Endothelial cell of umbilical vein (primary cell): ENCODE results near the gene ZNF302. TPM values are rescaled to one million over a fixed set of nuclear protein-coding genes. Genes with fewer than 3 reads are reported as not detected.
"Not testable (repeated sequence)": the region's sequence is repeated elsewhere in the genome, so short reads cannot be mapped to it uniquely, and the experiment has no call there.

Source experiments
- BruUV-seq: library from RNA; stranded (reverse); fragments of 400-500 nt; replicated peaks from 2 replicates; lab custom pipeline; 2021; lab: Mats Ljungman, UMichigan
- CTCF ChIA-PET: fragments of 300-600, 350-600 bp; sonication (Branson Sonifier 250); formaldehyde crosslinking; loops from one replicate; lab custom pipeline; 2021; ENCODE audit warnings: antibody characterized with exemption, inconsistent platforms; lab: Charles Lee
- POLR2A ChIA-PET: fragments of 300-600, 350-600 bp; sonication (Branson Sonifier 250); formaldehyde crosslinking; loops from one replicate; lab custom pipeline; 2021; ENCODE audit warnings: antibody characterized with exemption, inconsistent platforms; lab: Charles Lee
- DNase-seq: peaks from one replicate; pipeline ENCODE4 v3.0.0-alpha.2; 2011; ENCODE audit warnings: low read depth, low spot score
- FAIRE-seq: peaks from 2 replicates; lab custom pipeline; 2011; peaks lifted over from hg19 to GRCh38; lab: Jason Lieb, UNC
- H2AFZ ChIP-seq: 2 replicates; pipeline ENCODE4 v1.6.0; 2012; ENCODE audit warnings: low read depth, low read length, control low read depth, inconsistent platforms
- H3K27ac ChIP-seq: 2 replicates; pipeline ENCODE4 v1.5.1; 2011; ENCODE audit warnings: low read depth, mild to moderate bottlenecking, control low read depth, low read length, moderate library complexity; ENCODE audit not compliant: insufficient read depth
- H3K27me3 ChIP-seq, 2 experiments: 2 replicates each; pipeline versions ENCODE4 v1.6.0 to v1.6.1; 2011; ENCODE audit warnings: low read length in 2 of 2, mixed read lengths in 1 of 2; ENCODE audit not compliant: control insufficient read depth in 2 of 2, insufficient read depth in 2 of 2
- H3K36me3 ChIP-seq, 2 experiments: 2 replicates in 1 of 2; 3 replicates in 1 of 2; pipeline ENCODE4 v1.5.1; 2011; ENCODE audit warnings: low read length in 2 of 2, mild to moderate bottlenecking in 1 of 2, moderate library complexity in 1 of 2; ENCODE audit not compliant: control insufficient read depth in 2 of 2, insufficient read depth in 2 of 2; ENCODE audit errors: extremely low read depth in 1 of 2
- H3K4me1 ChIP-seq: 3 replicates; pipeline ENCODE4 v1.5.1; 2011; ENCODE audit warnings: mild to moderate bottlenecking, low read length; ENCODE audit not compliant: control insufficient read depth, insufficient read depth; ENCODE audit errors: extremely low read depth
- H3K4me2 ChIP-seq: 2 replicates; pipeline ENCODE4 v1.6.1; 2011; ENCODE audit warnings: low read length, control low read depth, mixed read lengths; ENCODE audit not compliant: insufficient read depth
- H3K4me3 ChIP-seq, 3 experiments: fragments of 200-600 bp in 1 of 3; sonication (generic), shearing (Covaris generic) in 1 of 3; replicated peaks in 1 of 3; 2 replicates each; pipeline ENCODE4 v1.5.1; 2011 to 2016; ENCODE audit warnings: control low read depth in 3 of 3, low read length in 3 of 3, mild to moderate bottlenecking in 2 of 3, inconsistent platforms in 1 of 3, low read depth in 1 of 3, moderate library complexity in 1 of 3; ENCODE audit not compliant: insufficient read depth in 1 of 3
- H3K79me2 ChIP-seq: 2 replicates; pipeline ENCODE4 v1.6.0; 2012; ENCODE audit warnings: low read length, inconsistent platforms; ENCODE audit not compliant: control insufficient read depth, insufficient read depth
- H3K9ac ChIP-seq: replicated peaks from 2 replicates; pipeline ENCODE3; 2011; ENCODE audit warnings: low read length, control low read depth; ENCODE audit not compliant: insufficient read depth; ENCODE audit errors: extremely low read depth
- H3K9me1 ChIP-seq: replicated peaks from 3 replicates; pipeline ENCODE4 v1.6.0; 2011; ENCODE audit warnings: mild to moderate bottlenecking, low read length; ENCODE audit not compliant: control insufficient read depth, insufficient read depth; ENCODE audit errors: extremely low read depth
- H3K9me3 ChIP-seq: replicated peaks from 2 replicates; pipeline ENCODE4 v1.5.1; 2012; ENCODE audit warnings: low read length, inconsistent platforms; ENCODE audit not compliant: control insufficient read depth, insufficient read depth
- H4K20me1 ChIP-seq: replicated peaks from 2 replicates; pipeline ENCODE3; 2011; ENCODE audit warnings: mild to moderate bottlenecking, low read length; ENCODE audit not compliant: control insufficient read depth, insufficient read depth; ENCODE audit errors: extremely low read depth
- EZH2 ChIP-seq: IDR thresholded peaks from 2 replicates; pipeline ENCODE4 v1.6.1; 2012; ENCODE audit warnings: borderline replicate concordance, low read depth, mild to moderate bottlenecking, moderate library complexity, low read length, inconsistent platforms; ENCODE audit not compliant: severe bottlenecking
- FOS ChIP-seq: IDR thresholded peaks from 2 replicates; pipeline ENCODE4 v1.6.1; 2011; ENCODE audit warnings: mild to moderate bottlenecking, low read length, moderate library complexity, borderline replicate concordance; ENCODE audit not compliant: insufficient read depth
- GATA2 ChIP-seq: IDR thresholded peaks from 2 replicates; pipeline ENCODE4 v1.7.0; 2011; ENCODE audit warnings: low read depth, mild to moderate bottlenecking, moderate library complexity, mixed read lengths, low read length; ENCODE audit not compliant: insufficient read length, insufficient read depth
- JUN ChIP-seq: IDR thresholded peaks from 2 replicates; pipeline ENCODE4 v1.6.1; 2011; ENCODE audit warnings: borderline replicate concordance, low read depth; ENCODE audit not compliant: insufficient read length, insufficient read depth
- MYC ChIP-seq: IDR thresholded peaks from one replicate; pipeline ENCODE4 v1.6.1; 2011; ENCODE audit warnings: mild to moderate bottlenecking, low read depth, low read length
- POLR2A ChIP-seq: IDR thresholded peaks from 2 replicates; pipeline ENCODE4 v1.6.1; 2012; ENCODE audit warnings: low read depth, mild to moderate bottlenecking, control low read depth, low read length
- dilution Hi-C: fragments of 300-500 bp; cut with MboI; formaldehyde crosslinking; loops from one replicate; pipeline ENCODE4 v1.15.0; 2019; ENCODE audit warnings: low sequenced_read_pairs; ENCODE audit not compliant: extremely low pct_ligation_motif_present
- intact Hi-C: fragments of 100-400 bp; cut with micrococcal nuclease; formaldehyde crosslinking; loops from one replicate; pipeline ENCODE4 v1.10.0; 2022
- polyA plus RNA-seq, 4 experiments: library from polyadenylated mRNA; depleted of rRNA in 3 of 4; stranded (reverse) in 3 of 4; unstranded in 1 of 4; fragments of >200 nt; gene quantifications; 2 replicates each; pipeline versions ENCODE4 v1.2.1 to v1.2.3, GENCODE V29; 2011 to 2012; ENCODE audit warnings: missing spikeins in 1 of 4
- total RNA-seq: library from RNA; stranded (reverse); gene quantifications from 2 replicates; pipeline ENCODE4 v1.2.3, GENCODE V29; 2021
- TF ChIP-seq, protein P1 (sequence below): IDR thresholded peaks from 2 replicates; pipeline ENCODE4 v1.6.1; 2011; ENCODE audit not compliant: insufficient read depth, insufficient read length
- TF ChIP-seq, protein P2 (sequence below), 2 donors: IDR thresholded peaks; 1 replicate in 1 of 2; 2 replicates in 1 of 2; pipeline ENCODE4 v1.5.1; 2011; ENCODE audit warnings: low read length in 2 of 2, mild to moderate bottlenecking in 2 of 2, moderate library complexity in 2 of 2, control low read depth in 1 of 2, inconsistent platforms in 1 of 2, low read depth in 1 of 2; ENCODE audit not compliant: insufficient read depth in 1 of 2; ENCODE audit errors: extremely low read depth in 1 of 2

The ZNF302 gene
- total and polyA plus RNA-seq, 2 donors (not counting 3 experiments of a cell fraction or from before 2014, with no cell fraction given): 8.1 to 15.6 TPM

DNA sequence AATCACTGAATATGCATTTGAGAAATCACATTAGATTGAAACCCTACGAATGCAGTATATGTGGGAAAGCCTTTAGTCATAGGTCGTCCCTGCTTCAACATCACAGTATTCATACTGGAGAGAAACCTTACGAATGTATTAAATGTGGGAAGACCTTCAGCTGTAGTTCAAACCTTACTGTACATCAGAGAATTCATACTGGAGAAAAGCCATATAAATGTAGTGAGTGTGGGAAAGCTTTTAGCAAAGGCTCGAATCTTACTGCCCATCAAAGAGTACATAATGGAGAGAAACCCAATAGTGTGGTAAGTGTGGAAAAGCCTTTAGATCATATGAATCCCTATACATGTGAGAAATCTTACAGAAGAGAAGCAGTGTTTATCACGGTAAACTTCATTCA lies 7.8 kb downstream of the ZNF302 start:
- H3K9ac ChIP-seq, H3K4me3 ChIP-seq, H3K27me3 ChIP-seq, dilution Hi-C loops, H3K4me2 ChIP-seq, BruUV-seq, H3K9me3 ChIP-seq, H4K20me1 ChIP-seq, H3K4me1 ChIP-seq, intact Hi-C loops, DNase-seq, FAIRE-seq, H3K27ac ChIP-seq, H2AFZ ChIP-seq, POLR2A ChIA-PET, H3K9me1 ChIP-seq, H3K79me2 ChIP-seq, CTCF ChIA-PET: not testable (repeated sequence)
- peaks cover 5 to 15% of the 10 kb centered on the region in 2 experiments for H3K36me3 ChIP-seq

DNA sequence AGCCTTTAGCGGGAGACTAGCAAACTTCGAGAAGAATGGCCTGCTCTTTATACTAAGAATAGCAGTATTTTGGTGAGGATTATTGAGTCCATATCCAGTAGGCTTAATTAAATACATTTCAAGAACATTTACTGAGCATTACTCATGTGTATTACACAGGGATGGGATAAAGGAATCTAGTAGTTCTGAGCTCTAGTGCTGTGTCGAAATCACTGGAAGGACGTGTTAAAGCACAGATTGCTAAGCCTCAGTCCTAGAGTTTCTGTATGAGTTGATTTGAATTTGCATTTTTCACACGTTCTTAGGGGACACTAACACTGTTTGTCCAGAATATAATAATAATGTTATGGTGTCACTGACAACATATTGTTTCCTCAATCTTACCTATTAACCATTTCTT lies 9.0 kb downstream of the ZNF302 start:
- Histone ChIP-seq H2AFZ (no peak overlapping the region), H4K20me1 (no peaks in the 10 kb centered on the region), H3K36me3 (peaks cover 5 to 11% of the 10 kb centered on the region in 2 experiments), H3K27ac (no peak overlapping the region), H3K79me2 (no peaks in the 10 kb centered on the region), H3K9ac (no peak overlapping the region), H3K9me3 (peaks cover 9% of the 10 kb centered on the region), H3K4me2 (no peak overlapping the region), H3K4me1 (no peaks in the 10 kb centered on the region), H3K9me1 (no peaks in the 10 kb centered on the region), H3K27me3 (peaks cover 2 to 3% of the 10 kb centered on the region in 2 experiments), H3K4me3 (no peak overlapping the region)
- DNase-seq: no peak
- BruUV-seq: no TSS peak
- ChIA-PET CTCF (no interaction called here), POLR2A (interaction anchor here (1.4 kb wide), 1 partner anchor 9 kb away, joined by 3 read pairs; the partner anchor contains the start of genes SCGB2B2 and ZNF302)
- intact Hi-C loops: no loop called here
- FAIRE-seq: no peak
- TF ChIP-seq GATA2 (no peak), MYC (no peak), FOS (no peak), JUN (no peak), EZH2 (no peak), POLR2A (no peak)
- TF ChIP-seq, protein P1, sequence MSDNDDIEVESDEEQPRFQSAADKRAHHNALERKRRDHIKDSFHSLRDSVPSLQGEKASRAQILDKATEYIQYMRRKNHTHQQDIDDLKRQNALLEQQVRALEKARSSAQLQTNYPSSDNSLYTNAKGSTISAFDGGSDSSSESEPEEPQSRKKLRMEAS: no peak
- TF ChIP-seq, protein P2, sequence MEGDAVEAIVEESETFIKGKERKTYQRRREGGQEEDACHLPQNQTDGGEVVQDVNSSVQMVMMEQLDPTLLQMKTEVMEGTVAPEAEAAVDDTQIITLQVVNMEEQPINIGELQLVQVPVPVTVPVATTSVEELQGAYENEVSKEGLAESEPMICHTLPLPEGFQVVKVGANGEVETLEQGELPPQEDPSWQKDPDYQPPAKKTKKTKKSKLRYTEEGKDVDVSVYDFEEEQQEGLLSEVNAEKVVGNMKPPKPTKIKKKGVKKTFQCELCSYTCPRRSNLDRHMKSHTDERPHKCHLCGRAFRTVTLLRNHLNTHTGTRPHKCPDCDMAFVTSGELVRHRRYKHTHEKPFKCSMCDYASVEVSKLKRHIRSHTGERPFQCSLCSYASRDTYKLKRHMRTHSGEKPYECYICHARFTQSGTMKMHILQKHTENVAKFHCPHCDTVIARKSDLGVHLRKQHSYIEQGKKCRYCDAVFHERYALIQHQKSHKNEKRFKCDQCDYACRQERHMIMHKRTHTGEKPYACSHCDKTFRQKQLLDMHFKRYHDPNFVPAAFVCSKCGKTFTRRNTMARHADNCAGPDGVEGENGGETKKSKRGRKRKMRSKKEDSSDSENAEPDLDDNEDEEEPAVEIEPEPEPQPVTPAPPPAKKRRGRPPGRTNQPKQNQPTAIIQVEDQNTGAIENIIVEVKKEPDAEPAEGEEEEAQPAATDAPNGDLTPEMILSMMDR (IDR thresholded peaks at IDR 0.05; ENCODE audit: extremely low read depth in 1 of 2, insufficient read depth in 1 of 2, low read depth in 1 of 2, low read length in 2 of 2): no peak
- dilution Hi-C loops: no loop called here
